HG02610 (cell line): ENCODE measurements around the gene TEX12.
A peak's percentile ranks its signal among the peaks of the same experiment; 100 is the strongest.
"Not testable (repeated sequence)": the region's sequence is repeated elsewhere in the genome, so short reads cannot be mapped to it uniquely, and the experiment has no call there.

Experiments used
- ATAC-seq: cut with Tn5 transposase; IDR thresholded peaks from one replicate; pipeline ENCODE4 v1.9.1; 2021; ENCODE audit warnings: mild to moderate bottlenecking, moderate library complexity; ENCODE audit not compliant: unreplicated experiment

Gene TEX12

GRCh38 chr11:112163875-112164685 lies 3.1 kb upstream of the TEX12 start, which contains the start of gene IL18:
IL18 (minus strand) TSS chr11:112164094; CDS start chr11:112155053, 9,041 bp downstream.
- ATAC-seq: no peak

GRCh38 chr11:112165049-112165448 lies 2.1 kb upstream of the TEX12 start:
- ATAC-seq: no peak

- no peak for ATAC-seq
Measured at GRCh38 chr11:112166562-112166961, 610 bp upstream of the TEX12 start.

GRCh38 chr11:112172362-112172994 lies 5.3 kb downstream of the TEX12 start:
- peak; percentile 73 for ATAC-seq

- ATAC-seq: no peak
Measured at GRCh38 chr11:112173152-112173551, 6.0 kb downstream of the TEX12 start.

GRCh38 chr11:112174789-112175598 lies 7.8 kb downstream of the TEX12 start, which contains the start of gene BCO2:
BCO2 (plus strand) TSS chr11:112175512; CDS start chr11:112175602, 90 bp downstream.
- peak; percentile 38 for ATAC-seq

- no peak for ATAC-seq
Measured at GRCh38 chr11:112175599-112175952, 8.4 kb downstream of the TEX12 start.

- no peak for ATAC-seq
Measured at GRCh38 chr11:112176077-112176476, 8.9 kb downstream of the TEX12 start.

GRCh38 chr11:112177589-112177988 lies 10.4 kb downstream of the TEX12 start:
- ATAC-seq: no peak

- ATAC-seq: no peak
Measured at GRCh38 chr11:112178428-112178827, 11.3 kb downstream of the TEX12 start.

GRCh38 chr11:112178936-112179335 lies 11.8 kb downstream of the TEX12 start:
- ATAC-seq: no peak

- no peak for ATAC-seq
Measured at GRCh38 chr11:112179601-112180000, 12.4 kb downstream of the TEX12 start.

- no peak for ATAC-seq
Measured at GRCh38 chr11:112182867-112183266, 15.7 kb downstream of the TEX12 start.

- no peak for ATAC-seq
Measured at GRCh38 chr11:112185883-112186282, 18.7 kb downstream of the TEX12 start.

- no peak for ATAC-seq
Measured at GRCh38 chr11:112186304-112186703, 19.1 kb downstream of the TEX12 start.

GRCh38 chr11:112195113-112195512 lies 27.9 kb downstream of the TEX12 start:
- not testable (repeated sequence) for ATAC-seq

GRCh38 chr11:112195951-112196351 lies 28.8 kb downstream of the TEX12 start:
- no peak for ATAC-seq

- ATAC-seq: no peak
Measured at GRCh38 chr11:112196519-112197087, 29.4 kb downstream of the TEX12 start.

- not testable (repeated sequence) for ATAC-seq
Measured at GRCh38 chr11:112199101-112199500, 31.9 kb downstream of the TEX12 start.

- no peak for ATAC-seq
Measured at GRCh38 chr11:112200252-112200651, 33.1 kb downstream of the TEX12 start.

GRCh38 chr11:112206071-112206470 lies 38.9 kb downstream of the TEX12 start:
- ATAC-seq: no peak
